GM23338 (cell line): ENCODE measurements around the gene OTULINL. TPM values are rescaled to one million over a fixed set of nuclear protein-coding genes. Genes with fewer than 3 reads are reported as not detected.

Source experiments
- ATAC-seq: fragments of 200-7000 bp; cut with Tn5 transposase; 3 replicates; pipeline ENCODE4 v1.9.1; 2020
- DNase-seq: peaks from one replicate; pipeline ENCODE4 v3.0.0-alpha.2; 2015; ENCODE audit warnings: low spot score
- H2AFZ ChIP-seq: fragments of 200-600 bp; sonication (generic); 2 replicates; pipeline ENCODE4 v1.8.0; 2016; ENCODE audit warnings: antibody characterized with exemption, mild to moderate bottlenecking, moderate library complexity
- H3F3A ChIP-seq: fragments of 200-600 bp; sonication (generic); replicated peaks from 2 replicates; pipeline ENCODE4 v1.8.0; 2017; ENCODE audit warnings: antibody characterized with exemption, mixed run types, low read depth
- H3K27ac ChIP-seq: fragments of 200-600 bp; sonication (generic); 2 replicates; pipeline ENCODE4 v1.6.1; 2016; ENCODE audit warnings: low read depth
- H3K27me3 ChIP-seq: fragments of 200-600 bp; sonication (generic); 2 replicates; pipeline ENCODE4 v1.8.0; 2016; ENCODE audit warnings: mild to moderate bottlenecking, mixed run types, moderate library complexity; ENCODE audit not compliant: insufficient read depth
- H3K36me3 ChIP-seq: fragments of 200-600 bp; sonication (generic); 2 replicates; pipeline ENCODE4 v1.8.0; 2016; ENCODE audit warnings: mild to moderate bottlenecking; ENCODE audit not compliant: insufficient read depth
- H3K4me1 ChIP-seq: fragments of 200-600 bp; sonication (generic); 2 replicates; pipeline ENCODE4 v1.8.0; 2016; ENCODE audit warnings: mild to moderate bottlenecking, moderate library complexity; ENCODE audit not compliant: insufficient read depth
- H3K4me2 ChIP-seq: fragments of 200-600 bp; sonication (generic); 2 replicates; pipeline ENCODE4 v1.7.1; 2017; ENCODE audit warnings: mixed run types
- H3K4me3 ChIP-seq: fragments of 200-600 bp; sonication (generic); 2 replicates; pipeline ENCODE4 v1.6.1; 2016; ENCODE audit warnings: mixed run types
- H3K79me2 ChIP-seq: fragments of 200-600 bp; sonication (generic); replicated peaks from 2 replicates; pipeline ENCODE4 v1.8.0; 2017; ENCODE audit warnings: mild to moderate bottlenecking; ENCODE audit not compliant: insufficient read depth
- H3K9me2 ChIP-seq: fragments of 200-600 bp; sonication (generic); 2 replicates; pipeline ENCODE4 v1.8.0; 2017; ENCODE audit not compliant: insufficient read depth
- H4K20me1 ChIP-seq: fragments of 200-600 bp; sonication (generic); replicated peaks from 2 replicates; pipeline ENCODE4 v1.8.0; 2017; ENCODE audit warnings: mild to moderate bottlenecking; ENCODE audit not compliant: insufficient read depth
- H3K27ac Mint-ChIP-seq: 2 replicates; pipeline ENCODE4 v1.8.0; 2020; ENCODE audit warnings: inconsistent platforms, mild to moderate bottlenecking, moderate library complexity, mixed read lengths
- H3K27me3 Mint-ChIP-seq: 3 replicates; pipeline ENCODE4 v1.8.0; 2022; ENCODE audit warnings: low read depth, mild to moderate bottlenecking, moderate library complexity, mixed read lengths, inconsistent platforms; ENCODE audit not compliant: insufficient read depth, poor library complexity
- H3K36me3 Mint-ChIP-seq: 3 replicates; pipeline ENCODE4 v1.8.0; 2021; ENCODE audit warnings: low read depth, mild to moderate bottlenecking, inconsistent platforms, moderate library complexity, mixed read lengths
- H3K4me1 Mint-ChIP-seq: 3 replicates; pipeline ENCODE4 v1.8.0; 2020; ENCODE audit warnings: mild to moderate bottlenecking, inconsistent platforms, mixed read lengths
- H3K4me3 Mint-ChIP-seq: 3 replicates; pipeline ENCODE4 v1.8.0; 2021; ENCODE audit warnings: moderate library complexity, mild to moderate bottlenecking, inconsistent platforms, mixed read lengths
- H3K9me3 Mint-ChIP-seq: 3 replicates; pipeline ENCODE4 v1.8.0; 2020; ENCODE audit warnings: moderate library complexity, mild to moderate bottlenecking, inconsistent platforms, mixed read lengths
- CREB1 ChIP-seq: fragments of 250-450 bp; sonication (Bioruptor Pico); IDR thresholded peaks from 2 replicates; pipeline ENCODE4 v1.5.0; 2020; ENCODE audit warnings: low read depth, mild to moderate bottlenecking, moderate library complexity
- CTCF ChIP-seq, 2 experiments: fragments of 200-600 bp in 1 of 2; sonication (generic) in 1 of 2; conservative IDR thresholded peaks; 2 replicates each; pipeline versions ENCODE4 v1.5.1 to v1.6.1; 2016 to 2017; ENCODE audit warnings: antibody characterized with exemption in 2 of 2, low read depth in 2 of 2, mild to moderate bottlenecking in 2 of 2, moderate library complexity in 1 of 2
- EZH2 ChIP-seq: fragments of 200-600 bp; sonication (generic); IDR thresholded peaks from one replicate; pipeline ENCODE4 v1.8.0; 2017; ENCODE audit warnings: antibody characterized with exemption, mild to moderate bottlenecking, low read depth; ENCODE audit not compliant: unreplicated experiment
- EZH2phosphoT487 ChIP-seq: fragments of 200-600 bp; sonication (generic); IDR thresholded peaks from one replicate; pipeline ENCODE4 v1.8.1; 2018; ENCODE audit warnings: antibody characterized with exemption; ENCODE audit not compliant: unreplicated experiment
- JUNB ChIP-seq: IDR thresholded peaks from one replicate; pipeline ENCODE4 v1.6.1; 2016; ENCODE audit warnings: antibody characterized with exemption; ENCODE audit not compliant: unreplicated experiment
- NANOG ChIP-seq: IDR thresholded peaks from 2 replicates; pipeline ENCODE4 v1.6.1; 2016; ENCODE audit warnings: antibody characterized with exemption, borderline replicate concordance
- POLR2AphosphoS5 ChIP-seq: IDR thresholded peaks from 2 replicates; pipeline ENCODE4 v1.6.1; 2016; ENCODE audit warnings: antibody characterized with exemption, low read depth
- ZNF114 ChIP-seq: fragments of 250-450 bp; sonication (Bioruptor Pico); IDR thresholded peaks from 2 replicates; pipeline ENCODE4 v1.5.0; 2020; ENCODE audit warnings: mild to moderate bottlenecking, moderate library complexity
- ZNF331 ChIP-seq: fragments of 250-450 bp; sonication (Bioruptor Pico); IDR thresholded peaks from 2 replicates; pipeline ENCODE4 v1.5.0; 2020; ENCODE audit warnings: low read depth, mild to moderate bottlenecking, moderate library complexity
- ZNF462 ChIP-seq: fragments of 250-450 bp; sonication (Bioruptor Pico); IDR thresholded peaks from 2 replicates; pipeline ENCODE4 v1.5.0; 2020; ENCODE audit warnings: mild to moderate bottlenecking, moderate library complexity
- polyA plus RNA-seq: library from polyadenylated mRNA; unstranded; fragments of >200 nt; fragmentation: Nextera tagmentation; extraction: Ambion mirVana; gene quantifications from 2 replicates; pipeline ENCODE4 v1.2.1, GENCODE V29; 2016
- total RNA-seq: library from RNA; depleted of rRNA; stranded (reverse); fragments of >200 nt; shearing (Covaris generic); gene quantifications from 2 replicates; pipeline ENCODE4 v1.2.3, GENCODE V29; 2014

OTULINL gene
- total and polyA plus RNA-seq, 2 experiments from 2014 or later, result 6.3 to 7.6 TPM

- H3K36me3 ChIP-seq, result no peaks in the 10 kb centered on the region
- H4K20me1 ChIP-seq, result no peaks in the 10 kb centered on the region
- H3K79me2 ChIP-seq, result peaks cover 5% of the 10 kb centered on the region; the same call in 1 of the 2 replicates
- Mint-ChIP-seq H3K27me3 (peaks cover 5% of the 10 kb centered on the region), H3K27ac (no peak overlapping the region), H3K9me3 (0 out of 3 replicates have a peak, but pooled peaks cover 7% of the 10 kb centered on the region), H3K4me3 (no peak overlapping the region), H3K36me3 (peaks cover 7% of the 10 kb centered on the region; the same call in 1 of the 3 replicates), H3K4me1 (peaks cover 4% of the 10 kb centered on the region; the same call in 2 of the 3 replicates)
- no peak overlapping the region for H2AFZ ChIP-seq
- no peaks in the 10 kb centered on the region for H3K4me1 ChIP-seq
- H3F3A ChIP-seq, result no peaks in the 10 kb centered on the region
- H3K4me3 ChIP-seq, result no peak overlapping the region
- H3K4me2 ChIP-seq, result no peak overlapping the region
- H3K27ac ChIP-seq, result no peak overlapping the region
- no peaks in the 10 kb centered on the region for H3K27me3 ChIP-seq
- DNase-seq, result no peak
- ATAC-seq, result no peak
- TF ChIP-seq EZH2 (no peak), CTCF (conservative IDR thresholded peaks at IDR 0.05; ENCODE audit: low read depth in 2 of 2) (no peak), ZNF114 (CRISPR knock-in tag) (no peak), JUNB (no peak)
- H3K9me2 ChIP-seq, result no peaks in the 10 kb centered on the region
These were observed 11.9 kb downstream of the OTULINL start for GRCh38 chr5:14593326-14594021.

- Histone ChIP-seq H2AFZ (no peak overlapping the region), H3K27me3 (no peaks in the 10 kb centered on the region), H3K36me3 (no peaks in the 10 kb centered on the region), H3K79me2 (0 out of 2 replicates have a peak, but pooled peaks cover 4% of the 10 kb centered on the region), H3K4me3 (no peak overlapping the region), H4K20me1 (no peaks in the 10 kb centered on the region), H3F3A (no peaks in the 10 kb centered on the region), H3K27ac (no peak overlapping the region), H3K9me2 (no peaks in the 10 kb centered on the region), H3K4me2 (no peak overlapping the region), H3K4me1 (no peaks in the 10 kb centered on the region)
- Mint-ChIP-seq H3K4me3 (no peak overlapping the region), H3K27me3 (peaks cover 2% of the 10 kb centered on the region), H3K36me3 (peaks cover 7% of the 10 kb centered on the region; the same call in 1 of the 3 replicates), H3K27ac (no peak overlapping the region), H3K4me1 (peaks cover 4% of the 10 kb centered on the region; the same call in 2 of the 3 replicates), H3K9me3 (0 out of 3 replicates have a peak, but pooled peaks cover 7% of the 10 kb centered on the region)
- ATAC-seq (no peak), DNase-seq (no peak)
- TF ChIP-seq POLR2AphosphoS5 (no peak), EZH2phosphoT487 (no peak), NANOG (no peak), ZNF331 (CRISPR knock-in tag) (no peak), ZNF462 (CRISPR knock-in tag) (no peak), CTCF (conservative IDR thresholded peaks at IDR 0.05; ENCODE audit: low read depth in 2 of 2) (no peak), CREB1 (no peak)
These were observed 12.9 kb downstream of the OTULINL start for GRCh38 chr5:14594378-14595074.
